Limb (tissue), 2 donors: ENCODE data around the gene RAD51B.
"Not testable (repeated sequence)": the region's sequence is repeated elsewhere in the genome, so short reads cannot be mapped to it uniquely, and the experiment has no call there.

Source experiments
- DNase-seq, 2 donors: peaks; one replicate each; pipeline ENCODE4 v3.0.0-alpha.2; 2016; ENCODE audit errors: extremely low spot score in 2 of 2

The RAD51B gene

DNA sequence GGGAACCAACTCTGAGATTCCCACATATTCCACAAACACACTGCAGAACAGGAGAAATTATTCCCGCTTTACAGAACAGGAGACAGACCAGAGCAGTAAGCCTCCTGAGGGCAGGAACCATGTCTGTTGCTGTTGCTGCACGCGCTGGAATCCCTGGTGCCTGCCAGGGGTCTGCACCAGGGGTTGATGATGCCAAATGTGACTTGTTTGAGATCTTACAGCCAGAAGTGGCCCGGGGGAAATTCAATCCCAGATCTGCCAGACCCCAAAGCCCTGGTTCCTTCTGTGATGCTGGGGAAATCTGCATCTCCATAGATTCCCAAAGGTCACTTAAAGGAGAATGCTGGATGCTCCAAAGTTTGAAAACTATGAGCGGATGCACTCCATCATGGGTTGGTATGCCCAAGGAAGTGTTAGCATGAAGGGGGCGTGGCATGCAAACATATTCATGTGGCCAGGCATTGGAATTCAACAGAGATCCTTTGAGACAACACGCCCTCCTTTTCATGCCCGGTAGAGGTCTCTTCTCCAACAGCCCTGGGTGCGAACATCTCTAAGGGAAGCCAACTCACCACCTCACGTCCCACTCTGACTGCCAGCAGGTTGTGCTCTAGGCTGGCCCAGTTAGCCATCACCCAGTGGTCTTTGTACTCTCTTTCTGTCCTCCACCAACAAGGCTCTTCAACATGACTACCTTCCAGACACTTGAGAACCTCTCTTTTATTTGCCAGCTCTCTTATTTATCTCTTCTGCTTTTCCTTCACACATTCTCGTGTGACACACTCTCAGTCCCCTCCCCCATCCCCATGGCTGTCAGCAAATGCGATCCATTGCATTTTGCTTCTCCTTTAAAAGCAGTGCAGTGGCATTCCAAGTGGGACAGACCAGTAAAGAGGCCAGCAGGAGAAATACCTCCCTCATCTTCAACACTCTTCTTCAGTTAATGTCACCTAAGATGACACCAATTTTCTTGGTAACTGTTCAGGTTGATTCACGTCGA lies 841.9 kb downstream of the RAD51B start:
- peak in 1 of 2 donors; percentile 20 for DNase-seq

DNA sequence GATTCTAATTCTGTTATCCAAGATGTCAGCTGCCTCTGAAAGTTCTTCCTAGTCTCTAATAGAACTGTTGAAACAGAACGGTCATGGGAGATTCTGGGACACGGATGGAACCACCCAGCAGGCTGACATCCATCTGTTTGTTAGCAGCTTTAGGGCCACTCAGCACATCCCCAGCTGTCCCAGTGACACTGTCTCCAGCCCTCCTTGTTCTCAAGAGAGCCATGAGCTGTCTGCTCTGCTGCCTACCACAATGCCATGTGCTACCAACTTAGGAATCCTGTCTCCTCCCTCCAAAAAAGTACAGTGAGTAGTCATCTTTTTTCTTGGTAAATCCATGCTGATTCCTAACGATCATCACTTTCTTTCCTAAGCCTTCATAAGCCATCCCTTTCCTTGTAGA lies 842.8 kb downstream of the RAD51B start:
- peak in 1 of 2 donors; percentile 30 for DNase-seq

GRCh38 chr14:68662826-68663225 lies 843.2 kb downstream of the RAD51B start:
- not testable (repeated sequence) for DNase-seq

DNA sequence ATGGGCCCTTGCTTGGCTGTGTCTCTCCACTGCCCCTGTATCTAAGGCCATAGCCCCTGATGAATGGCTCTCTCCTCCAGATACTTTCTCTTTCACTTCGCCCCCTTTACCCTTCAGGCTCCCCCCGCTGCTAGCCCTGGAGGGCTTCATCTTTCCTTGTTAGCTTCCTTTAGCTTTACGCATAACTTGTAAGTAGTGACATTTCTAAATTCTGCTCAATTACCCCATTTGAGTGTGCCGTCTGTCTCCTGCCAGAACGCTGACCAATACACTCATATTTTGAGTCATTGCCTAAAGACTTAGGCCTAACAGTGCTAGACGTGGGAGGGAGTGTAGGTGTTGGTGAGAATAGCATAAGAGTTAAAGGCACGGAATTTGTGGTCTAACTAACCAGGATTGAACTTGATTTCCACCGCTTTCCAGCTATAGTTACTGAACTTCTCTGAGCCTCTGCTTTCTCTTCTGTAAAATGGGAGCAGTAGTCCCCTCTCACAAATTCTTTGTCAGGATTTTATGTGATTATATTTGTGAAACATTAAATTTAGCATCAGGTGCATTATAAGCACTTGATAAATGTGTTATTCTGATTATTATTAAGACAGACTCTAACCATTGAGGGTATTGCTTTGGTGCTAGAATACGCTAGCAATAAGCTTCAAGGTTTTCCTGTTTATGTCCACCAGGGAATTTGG lies 844.0 kb downstream of the RAD51B start:
- no peak for DNase-seq

DNA sequence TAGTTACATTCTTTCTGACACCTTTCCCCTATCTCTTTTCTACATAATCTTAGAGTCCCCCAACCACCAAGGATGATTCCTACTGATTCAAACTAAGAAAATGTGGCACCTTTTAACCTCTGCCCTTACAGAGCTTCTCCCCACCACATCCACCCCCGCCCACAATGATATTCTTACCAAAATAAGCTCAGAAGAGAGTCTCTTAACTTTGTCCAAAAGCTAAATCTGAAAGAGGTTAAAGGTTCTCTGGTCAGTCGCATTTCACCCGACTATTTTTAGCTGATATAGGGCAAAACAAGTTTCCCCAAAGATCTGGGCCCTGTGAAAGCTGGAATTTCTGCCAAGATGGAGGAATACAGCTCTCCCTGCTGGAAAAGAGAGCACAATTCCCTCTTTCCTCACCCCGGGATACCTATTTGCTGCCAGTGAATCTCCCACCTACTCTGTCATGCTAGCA lies 844.7 kb downstream of the RAD51B start:
- no peak for DNase-seq

DNA sequence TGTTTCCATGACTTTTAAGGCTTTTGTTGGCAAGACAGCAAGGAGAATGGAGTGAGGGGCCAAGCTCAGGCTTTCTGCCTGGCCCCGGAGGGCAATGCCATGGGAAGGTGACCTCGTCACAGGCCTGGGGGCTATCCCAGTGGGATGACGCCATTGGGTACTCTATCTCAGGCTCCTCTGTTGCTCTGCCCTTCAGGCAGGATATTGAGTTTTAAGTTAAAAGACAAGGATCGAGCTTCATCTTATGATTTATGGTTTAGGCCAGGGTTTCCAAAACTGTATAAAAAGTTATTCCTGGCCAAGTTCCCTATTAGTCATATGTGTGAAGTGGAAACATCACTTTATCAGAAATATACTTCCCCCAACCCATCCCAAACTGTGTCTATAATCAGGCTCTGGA lies 845.6 kb downstream of the RAD51B start:
- DNase-seq, result no peak

GRCh38 chr14:68665792-68666204 lies 846.2 kb downstream of the RAD51B start:
- DNase-seq, result no peak

- DNase-seq, result no peak
Measured at GRCh38 chr14:68666236-68666635, 846.7 kb downstream of the RAD51B start.

- no peak for DNase-seq
Measured at GRCh38 chr14:68666899-68667298, 847.3 kb downstream of the RAD51B start.

DNA sequence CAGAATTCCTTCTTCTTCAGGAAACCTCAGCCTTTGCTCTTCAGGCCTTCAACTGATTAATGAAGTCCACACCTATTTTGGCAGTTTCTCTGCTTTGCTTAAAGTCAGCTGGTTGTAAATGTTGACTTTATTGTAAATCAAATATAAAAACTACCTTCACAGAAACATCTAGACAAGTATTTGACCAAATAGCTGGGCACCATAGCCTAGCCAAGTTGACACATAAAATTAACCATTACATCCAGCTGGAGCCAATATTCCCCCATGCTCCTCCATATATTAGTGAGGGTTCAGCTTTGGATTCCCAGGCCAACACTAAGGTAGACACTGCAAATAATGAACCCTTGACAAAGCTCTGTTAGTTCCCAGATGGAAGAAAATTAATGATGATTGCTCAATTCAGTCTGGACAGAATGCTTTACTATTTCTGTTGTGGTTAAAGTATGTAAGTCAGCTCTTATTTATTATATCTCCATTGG lies 847.8 kb downstream of the RAD51B start:
- DNase-seq, result peak in 1 of 2 donors; percentile 18

DNA sequence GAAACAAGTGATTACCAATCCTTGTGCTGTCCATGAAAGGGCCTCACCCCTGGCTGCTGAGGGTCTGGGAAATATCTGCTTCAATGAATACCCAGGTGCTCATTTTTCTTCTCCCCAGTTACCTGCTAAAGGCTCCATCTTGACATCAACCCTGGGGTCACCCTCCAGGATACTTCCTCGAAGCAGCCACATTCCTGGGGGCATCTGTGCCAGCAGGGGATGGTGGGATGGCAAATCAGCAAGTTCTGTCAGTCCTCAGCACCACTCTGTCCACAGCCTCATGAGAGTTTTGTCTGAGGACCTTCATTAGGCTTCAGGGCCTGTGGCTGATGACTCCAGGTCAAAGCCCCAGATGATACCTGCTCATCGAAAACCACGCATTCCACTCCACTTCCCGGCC lies 848.4 kb downstream of the RAD51B start:
- peak in 1 of 2 donors; percentile 22 for DNase-seq

GRCh38 chr14:68668531-68668930 lies 849.0 kb downstream of the RAD51B start:
- DNase-seq, result no peak

DNA sequence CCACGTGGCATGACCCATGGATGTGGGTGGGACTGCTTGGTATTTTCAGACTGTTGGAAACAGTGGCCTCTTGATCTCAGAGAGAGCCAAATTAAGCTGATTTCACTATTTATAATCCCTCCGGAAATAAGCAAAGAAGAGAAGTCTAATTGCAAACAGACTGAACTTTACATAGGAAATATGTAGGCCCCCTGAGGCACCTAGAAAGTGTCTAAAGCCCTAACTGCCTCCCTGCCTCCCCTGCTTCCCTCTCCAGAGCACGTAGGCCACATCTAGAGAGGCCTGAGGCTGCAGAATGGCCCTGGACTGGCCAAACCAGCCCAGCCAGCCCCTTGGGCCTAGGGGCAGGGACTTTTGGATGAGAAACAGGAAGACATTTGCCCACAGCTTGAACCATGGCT lies 849.5 kb downstream of the RAD51B start:
- no peak for DNase-seq

GRCh38 chr14:68669603-68670358 lies 850.2 kb downstream of the RAD51B start:
- no peak for DNase-seq

DNA sequence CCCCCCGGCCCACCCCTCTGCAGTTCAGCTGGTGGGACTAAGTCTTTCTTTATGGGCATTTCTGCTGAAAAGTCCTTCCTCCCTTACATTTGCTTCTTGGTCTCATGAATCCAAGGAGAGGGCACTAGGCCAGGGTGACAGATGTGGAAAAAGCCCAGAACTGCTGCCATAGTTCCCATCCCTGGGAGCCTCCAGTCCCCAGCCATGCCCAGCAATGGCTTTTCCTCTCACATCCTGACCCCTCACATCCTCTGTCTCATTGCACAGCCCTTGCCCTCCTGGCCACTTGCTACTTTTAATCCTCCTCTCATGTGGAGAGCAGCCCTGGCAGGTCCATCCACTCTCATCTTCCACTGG lies 850.8 kb downstream of the RAD51B start:
- DNase-seq, result no peak

DNA sequence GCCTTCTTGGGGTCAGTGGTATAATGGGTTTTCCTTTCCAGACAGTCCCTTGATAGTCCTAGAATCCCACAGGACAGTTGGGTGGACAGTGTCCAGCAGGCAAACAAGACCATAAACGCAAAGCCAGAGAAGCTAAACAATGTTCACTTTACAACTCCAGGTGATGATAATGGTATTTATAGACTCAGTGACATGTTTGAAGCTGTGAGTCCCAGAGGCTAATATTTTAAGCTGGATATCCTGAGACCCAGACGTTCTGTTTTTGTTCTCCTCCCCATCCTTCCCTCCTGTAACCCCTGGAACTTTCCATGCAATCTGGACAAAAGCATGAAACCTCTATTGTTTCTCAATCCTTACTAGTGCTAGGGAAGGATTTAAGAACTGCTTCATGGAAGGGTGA lies 852.3 kb downstream of the RAD51B start:
- DNase-seq, result no peak

- DNase-seq, result no peak
Measured at GRCh38 chr14:68672609-68673285, 853.2 kb downstream of the RAD51B start.

DNA sequence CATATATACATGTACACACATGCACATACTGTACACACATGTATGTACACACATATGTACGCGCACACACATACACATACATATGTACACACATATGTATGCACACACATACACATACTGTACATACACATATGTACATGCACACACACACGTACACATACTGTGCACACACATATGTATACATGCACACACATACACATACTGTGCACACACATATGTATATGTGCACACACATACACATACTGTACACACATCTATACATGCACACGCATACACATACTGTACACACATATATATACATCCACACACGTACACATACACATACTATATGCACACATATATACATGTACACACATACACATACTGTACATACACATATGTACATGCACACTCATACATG lies 853.9 kb downstream of the RAD51B start:
- DNase-seq, result no peak

- DNase-seq, result no peak
Measured at GRCh38 chr14:68674538-68675232, 855.1 kb downstream of the RAD51B start.

DNA sequence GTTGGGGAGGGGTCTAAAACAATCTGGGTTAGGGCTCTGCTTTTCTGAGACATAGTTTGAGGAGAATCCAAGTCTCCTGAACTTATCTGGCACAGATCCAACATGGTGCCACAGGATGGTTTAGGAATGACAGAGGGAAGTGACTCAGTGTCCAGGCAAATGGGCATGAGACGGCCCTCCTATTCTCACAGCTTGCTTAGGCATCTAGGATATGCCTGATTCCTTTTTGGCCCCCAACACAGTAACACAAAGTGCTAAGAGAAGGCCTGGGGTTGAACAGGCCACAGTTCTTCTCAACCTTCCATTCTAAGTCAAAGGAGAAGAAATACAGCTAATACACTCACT lies 855.6 kb downstream of the RAD51B start:
- no peak for DNase-seq
